Progenitor cell of endocrine pancreas (in vitro differentiated cells): ENCODE measurements around the gene DNLZ. TPM values are rescaled to one million over a fixed set of nuclear protein-coding genes. Genes with fewer than 3 reads are reported as not detected.

Experiments used
- DNase-seq: peaks from one replicate; pipeline ENCODE4 v3.0.0; 2021; ENCODE audit warnings: low spot score; ENCODE audit not compliant: unreplicated experiment
- H3K27ac Mint-ChIP-seq: 2 replicates; pipeline ENCODE4 v1.8.0; 2021; ENCODE audit warnings: mild to moderate bottlenecking, moderate library complexity, mixed read lengths
- H3K27me3 Mint-ChIP-seq: 2 replicates; pipeline ENCODE4 v1.8.0; 2021; ENCODE audit warnings: mixed read lengths
- H3K36me3 Mint-ChIP-seq: 2 replicates; pipeline ENCODE4 v1.8.0; 2022; ENCODE audit warnings: mixed read lengths; ENCODE audit not compliant: insufficient read depth
- H3K4me1 Mint-ChIP-seq: 2 replicates; pipeline ENCODE4 v1.8.0; 2021; ENCODE audit warnings: low read depth, mixed read lengths
- H3K4me3 Mint-ChIP-seq: 2 replicates; pipeline ENCODE4 v1.8.0; 2021; ENCODE audit warnings: low read depth, mild to moderate bottlenecking, moderate library complexity, mixed read lengths
- H3K9me3 Mint-ChIP-seq: 2 replicates; pipeline ENCODE4 v1.8.0; 2021; ENCODE audit warnings: low read depth, mixed read lengths
- CTCF ChIP-seq: fragments of 200-600 bp; sonication (generic); IDR thresholded peaks from one replicate; pipeline ENCODE4 v1.5.0; 2021; ENCODE audit warnings: antibody characterized with exemption, mild to moderate bottlenecking; ENCODE audit not compliant: unreplicated experiment
- total RNA-seq: library from RNA; stranded (reverse); gene quantifications from 2 replicates; pipeline ENCODE4 v1.2.1, GENCODE V29; 2021

Gene DNLZ
- total RNA-seq, 1 donor from 2014 or later: 16.2 TPM

GRCh38 chr9:136342181-136343120, 21.1 kb downstream of the DNLZ start:
- peaks cover 3% of the 10 kb centered on the region for H3K4me1 Mint-ChIP-seq
- no peaks in the 10 kb centered on the region for H3K9me3 Mint-ChIP-seq
- peak overlapping the region; percentile 87 for H3K27ac Mint-ChIP-seq
- no peaks in the 10 kb centered on the region for H3K27me3 Mint-ChIP-seq
- H3K4me3 Mint-ChIP-seq: peak overlapping the region; percentile 59
- DNase-seq: peak; percentile 87
- no peak for TF ChIP-seq CTCF
- H3K36me3 Mint-ChIP-seq: peaks cover 4% of the 10 kb centered on the region

- H3K9me3 Mint-ChIP-seq: no peaks in the 10 kb centered on the region
- H3K36me3 Mint-ChIP-seq: peaks cover 4% of the 10 kb centered on the region
- peaks cover 3% of the 10 kb centered on the region for H3K4me1 Mint-ChIP-seq
- no peaks in the 10 kb centered on the region for H3K27me3 Mint-ChIP-seq
- no peak for TF ChIP-seq CTCF
- DNase-seq: no peak
- peak overlapping the region; percentile 52 for H3K27ac Mint-ChIP-seq
- no peak overlapping the region for H3K4me3 Mint-ChIP-seq
These were observed 21.8 kb downstream of the DNLZ start for GRCh38 chr9:136341769-136342168.

GRCh38 chr9:136341042-136341655, 22.4 kb downstream of the DNLZ start:
- peaks cover 4% of the 10 kb centered on the region for H3K36me3 Mint-ChIP-seq
- DNase-seq: no peak
- no peaks in the 10 kb centered on the region for H3K27me3 Mint-ChIP-seq
- peaks cover 3% of the 10 kb centered on the region for H3K4me1 Mint-ChIP-seq
- no peak overlapping the region for H3K4me3 Mint-ChIP-seq
- no peaks in the 10 kb centered on the region for H3K9me3 Mint-ChIP-seq
- no peak overlapping the region for H3K27ac Mint-ChIP-seq
- no peak for TF ChIP-seq CTCF

DNA sequence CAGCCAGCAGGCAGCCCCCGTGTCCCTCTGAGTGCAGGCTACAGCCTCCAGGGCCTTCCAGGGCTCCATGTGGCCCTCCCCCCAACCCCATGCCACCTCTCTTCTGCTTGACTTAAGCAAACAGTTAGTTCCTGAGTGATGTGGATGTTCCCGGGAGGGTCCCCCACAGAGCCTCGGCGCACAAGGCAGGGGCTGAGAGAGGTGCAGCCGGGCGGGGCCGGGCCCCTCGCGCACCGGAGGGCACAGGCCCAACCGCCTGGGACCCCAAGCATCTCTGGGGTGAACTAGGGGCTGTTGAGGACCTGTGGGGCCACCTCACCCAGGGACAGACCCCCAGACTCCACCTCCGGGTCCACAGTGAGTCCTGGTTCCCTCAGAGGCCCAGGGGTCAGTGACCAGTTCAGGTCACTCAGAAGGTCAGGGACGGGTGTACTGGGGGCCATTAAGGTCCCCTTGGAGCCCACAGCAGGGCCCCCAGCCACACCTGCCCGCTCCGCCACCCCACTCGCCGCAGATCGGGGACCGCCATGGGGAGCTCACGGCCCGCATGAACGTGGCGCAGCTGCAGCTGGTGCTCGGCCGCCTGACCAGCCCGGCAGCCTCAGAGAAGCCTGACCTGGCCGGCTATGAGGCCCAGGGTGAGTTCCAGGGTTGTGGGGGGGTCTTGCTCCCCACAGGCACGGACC, 23.0 kb downstream of the DNLZ start:
- peaks cover 3% of the 10 kb centered on the region for H3K4me1 Mint-ChIP-seq
- no peak overlapping the region for H3K27ac Mint-ChIP-seq
- no peaks in the 10 kb centered on the region for H3K27me3 Mint-ChIP-seq
- no peaks in the 10 kb centered on the region for H3K9me3 Mint-ChIP-seq
- TF ChIP-seq CTCF: no peak
- no peak overlapping the region for H3K4me3 Mint-ChIP-seq
- DNase-seq: no peak
- peaks cover 4% of the 10 kb centered on the region for H3K36me3 Mint-ChIP-seq

DNA sequence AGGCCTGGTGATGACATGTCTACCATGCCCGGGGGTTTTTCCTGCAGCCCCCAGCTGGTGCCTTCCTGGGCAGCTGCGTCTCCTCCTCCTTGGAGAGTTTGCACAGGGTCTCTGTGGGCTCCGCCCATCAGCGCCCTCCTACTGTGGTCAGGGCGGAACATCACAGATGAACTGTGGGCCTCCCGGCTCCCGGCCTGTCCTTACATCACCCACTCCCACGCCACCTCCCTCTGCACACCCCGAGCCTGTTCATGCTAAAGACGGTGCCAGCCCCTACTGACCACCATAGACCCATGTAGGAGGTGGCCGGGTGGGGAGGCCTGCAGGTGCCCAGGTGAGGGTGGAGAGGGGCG, 23.6 kb downstream of the DNLZ start:
- Mint-ChIP-seq H3K27me3 (no peaks in the 10 kb centered on the region), H3K4me1 (peaks cover 3% of the 10 kb centered on the region), H3K27ac (no peak overlapping the region), H3K36me3 (peaks cover 4% of the 10 kb centered on the region), H3K9me3 (no peaks in the 10 kb centered on the region), H3K4me3 (no peak overlapping the region)
- DNase-seq: no peak
- TF ChIP-seq CTCF: no peak
